Pancreas (tissue), 10 donors: ENCODE data around the gene DGCR8. TPM values are rescaled to one million over a fixed set of nuclear protein-coding genes. Genes with fewer than 3 reads are reported as not detected.
A peak's percentile ranks its signal among the peaks of the same experiment; 100 is the strongest.
"Not testable (repeated sequence)": the region's sequence is repeated elsewhere in the genome, so short reads cannot be mapped to it uniquely, and the experiment has no call there.

Experiments used
- ATAC-seq, 4 donors: fragments of 200-7000 bp; cut with Tn5 transposase; one replicate each; pipeline versions ENCODE4 v1.8.0 to v1.9.1; 2020; ENCODE audit warnings: mild to moderate bottlenecking in 4 of 4, moderate library complexity in 4 of 4
- DNase-seq, 6 donors: peaks; one replicate each; pipeline ENCODE4 v3.0.0-alpha.2; 2020
- FAIRE-seq: peaks from 2 replicates; lab custom pipeline; 2012; peaks lifted over from hg19 to GRCh38; lab: Jason Lieb, UNC
- H3K27ac ChIP-seq, 4 donors: fragments of 200-600 bp; sonication (generic); 1 replicate in 3 of 4; 2 replicates in 1 of 4; pipeline versions ENCODE4 v1.5.0 to v1.8.0; 2020
- H3K27me3 ChIP-seq, 4 donors: fragments of 200-600 bp; one replicate each; pipeline ENCODE4 v1.8.0; 2021
- H3K36me3 ChIP-seq, 3 donors: fragments of 200-600 bp; sonication (generic) in 1 of 3; one replicate each; pipeline versions ENCODE4 v1.5.0 to v1.8.0; 2020 to 2021
- H3K4me1 ChIP-seq, 3 donors: fragments of 200-600 bp; one replicate each; pipeline ENCODE4 v1.8.0; 2021
- H3K4me3 ChIP-seq, 4 donors: fragments of 200-600 bp; sonication (generic) in 2 of 4; one replicate each; pipeline versions ENCODE4 v1.5.0 to v1.8.0; 2020 to 2021
- H3K9me3 ChIP-seq, 4 donors: fragments of 200-600 bp; one replicate each; pipeline ENCODE4 v1.8.0; 2021
- WGBS, 2 donors: extraction: QIAGEN DNeasy Blood & Tissue Kit; methylation state at CpG; one replicate each; pipeline ENCODE4 v1.1.7; 2013; 5-methylcytosine and 5-hydroxymethylcytosine counted together
- intact Hi-C, 3 donors: fragments of 100-400 bp; cut with DNase I; formaldehyde crosslinking; loops; one replicate each; pipeline versions ENCODE4 v1.11.1 to v1.14.2; 2022
- polyA plus RNA-seq, 2 donors: library from polyadenylated mRNA; stranded (reverse); fragments of 200-250 nt; gene quantifications; one replicate each; pipeline ENCODE4 v1.2.3, GENCODE V29; 2013
- total RNA-seq, 6 donors: library from RNA; stranded (reverse); fragmentation: NEBNext Ultra II Directional in 4 of 6; extraction: Animal tissue kit (Norgen Biotek cat#: 25700) in 4 of 6; gene quantifications; one replicate each; pipeline versions ENCODE4 v1.2.1 to v1.2.4, GENCODE V29; 2021 to 2023
- TF ChIP-seq, protein P1 (sequence below), 4 donors: fragments of 200-600 bp; sonication (generic) in 3 of 4; IDR thresholded peaks; one replicate each; pipeline versions ENCODE4 v1.5.0 to v1.8.0; 2021; ENCODE audit warnings: antibody characterized with exemption in 4 of 4
- donor health status: healthy with polysubstance abuse.
- donor health status: DM: no; HTN: no; CAD: no; lungs with moderate emphysema.
- donor health status: DM: no; HTN: no; CAD: no.
- donor health status: control.
- donor health status: control.
- donor health status: Bipolar disorder and iron deficiency.
- donor health status: DM: yes; HTN: yes; CAD: no.
- donor health status: DM: no; HTN: no; CAD: no.
- donor health status: DM: no; HTN: no; CAD: no.
- donor health status: DM: yes; HTN: yes; CAD: no.

The DGCR8 gene
- total and polyA plus RNA-seq, 8 donors = 14.9 to 31.9 (median 18.9) TPM

GRCh38 chr22:20156611-20157429 is 76.8 kb downstream of the DGCR8 start:
- DNase-seq = peak; percentile 71 to 100 (median 90)
- Histone ChIP-seq H3K27me3 (no peaks in the 10 kb centered on the region), H3K9me3 (no peaks in the 10 kb centered on the region), H3K4me1 (no peaks in the 10 kb centered on the region), H3K4me3 (no peak overlapping the region), H3K27ac (no peak overlapping the region), H3K36me3 (no peaks in the 10 kb centered on the region)
- peak; percentile 78 to 97 (median 88) for ATAC-seq
- TF ChIP-seq, protein P1, sequence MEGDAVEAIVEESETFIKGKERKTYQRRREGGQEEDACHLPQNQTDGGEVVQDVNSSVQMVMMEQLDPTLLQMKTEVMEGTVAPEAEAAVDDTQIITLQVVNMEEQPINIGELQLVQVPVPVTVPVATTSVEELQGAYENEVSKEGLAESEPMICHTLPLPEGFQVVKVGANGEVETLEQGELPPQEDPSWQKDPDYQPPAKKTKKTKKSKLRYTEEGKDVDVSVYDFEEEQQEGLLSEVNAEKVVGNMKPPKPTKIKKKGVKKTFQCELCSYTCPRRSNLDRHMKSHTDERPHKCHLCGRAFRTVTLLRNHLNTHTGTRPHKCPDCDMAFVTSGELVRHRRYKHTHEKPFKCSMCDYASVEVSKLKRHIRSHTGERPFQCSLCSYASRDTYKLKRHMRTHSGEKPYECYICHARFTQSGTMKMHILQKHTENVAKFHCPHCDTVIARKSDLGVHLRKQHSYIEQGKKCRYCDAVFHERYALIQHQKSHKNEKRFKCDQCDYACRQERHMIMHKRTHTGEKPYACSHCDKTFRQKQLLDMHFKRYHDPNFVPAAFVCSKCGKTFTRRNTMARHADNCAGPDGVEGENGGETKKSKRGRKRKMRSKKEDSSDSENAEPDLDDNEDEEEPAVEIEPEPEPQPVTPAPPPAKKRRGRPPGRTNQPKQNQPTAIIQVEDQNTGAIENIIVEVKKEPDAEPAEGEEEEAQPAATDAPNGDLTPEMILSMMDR (IDR thresholded peaks at IDR 0.05) = peak; percentile 96 to 98 (median 96)
- FAIRE-seq = no peak
- WGBS, 2 donors = 33 to 41% methylated on average over 15 to 17 of the region's 17 CpGs
- intact Hi-C loops = loop anchor here (2.0 to 10.0 kb wide), 4 partner anchors 78 to 128 kb away; no protein-coding TSS in a partner anchor

DNA sequence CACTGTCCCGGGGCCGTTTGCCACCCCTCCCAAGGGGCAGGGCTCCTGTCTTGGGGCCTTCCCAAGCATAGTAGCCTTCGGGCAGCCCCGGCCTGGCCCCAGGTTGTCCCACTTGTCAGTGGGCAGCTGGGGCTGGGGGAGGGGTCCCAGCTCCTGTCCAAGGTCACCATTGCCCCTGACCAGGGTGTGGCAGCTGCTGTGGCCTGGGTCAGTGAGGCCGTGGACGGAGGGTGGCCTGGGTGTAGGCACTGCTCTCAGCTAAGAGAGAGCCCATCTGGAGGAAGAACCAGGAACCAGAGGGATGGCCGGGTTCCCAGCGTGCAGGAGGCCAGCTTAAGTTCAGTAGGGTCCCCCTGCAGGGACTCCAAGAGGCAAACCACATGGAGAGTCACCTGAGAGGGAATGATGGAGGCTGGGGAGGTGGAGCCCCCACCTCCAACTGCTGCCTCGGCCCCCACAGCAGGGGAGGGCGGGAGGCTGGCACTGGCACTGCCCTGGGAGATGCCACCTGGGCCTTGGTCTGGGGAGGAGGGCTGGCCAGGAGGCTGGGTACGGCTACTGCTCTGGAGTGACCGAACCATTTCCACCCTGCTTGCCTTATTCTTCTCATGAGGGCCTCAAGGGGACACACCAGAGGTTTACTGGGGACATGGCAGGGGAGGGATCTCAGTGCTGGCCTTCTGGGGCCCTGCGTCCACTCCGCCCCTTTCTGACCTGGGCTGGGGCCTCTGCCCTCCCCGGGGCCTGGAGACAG is 77.6 kb downstream of the DGCR8 start:
- no peaks in the 10 kb centered on the region for H3K36me3 ChIP-seq
- H3K4me3 ChIP-seq = no peak overlapping the region
- no peaks in the 10 kb centered on the region for H3K27me3 ChIP-seq
- H3K27ac ChIP-seq = no peak overlapping the region
- H3K9me3 ChIP-seq = no peaks in the 10 kb centered on the region
- H3K4me1 ChIP-seq = no peaks in the 10 kb centered on the region
- TF ChIP-seq, protein P1 (IDR thresholded peaks at IDR 0.05) = no peak
- DNase-seq (no peak), ATAC-seq (peak in 1 of 4 donors; percentile 6), FAIRE-seq (no peak)
- intact Hi-C loops = loop anchor here (2.0 to 10.0 kb wide), 4 partner anchors 77 to 127 kb away; no protein-coding TSS in a partner anchor
- WGBS, 2 donors = 52 to 58% methylated on average over 15 of the region's 15 CpGs

DNA sequence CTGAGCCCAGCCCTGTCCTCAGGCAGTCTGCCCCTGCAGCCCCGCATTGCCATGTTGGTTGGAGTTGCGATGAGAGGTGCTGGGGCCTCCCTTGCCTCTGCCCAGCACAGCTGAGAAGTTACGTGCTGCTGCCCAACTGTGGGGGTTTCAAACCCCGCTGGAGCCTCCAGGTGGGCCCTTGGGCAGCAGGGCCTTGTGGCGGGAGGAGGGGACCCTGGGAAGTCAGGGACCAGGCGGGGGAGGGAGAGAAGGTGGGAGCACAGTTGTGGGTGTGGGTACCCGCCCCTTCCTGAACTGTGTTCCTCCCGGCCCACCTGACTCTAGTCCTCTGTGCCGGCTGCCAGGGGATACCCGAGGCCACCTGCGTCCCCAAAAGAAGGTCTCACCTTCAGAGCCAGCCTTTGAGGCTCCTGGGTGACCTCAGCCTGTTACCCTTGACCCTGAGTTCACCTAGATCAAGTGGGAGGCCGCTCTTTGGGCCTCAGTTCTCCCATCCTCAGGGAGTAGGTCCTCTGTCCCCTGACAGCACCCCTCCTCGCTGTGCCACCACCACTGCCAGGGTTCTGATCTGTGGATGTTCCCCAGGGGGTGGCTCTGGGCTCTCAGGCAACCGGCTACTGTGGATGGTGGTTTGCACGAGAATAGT is 78.5 kb downstream of the DGCR8 start:
- TF ChIP-seq, protein P1 (IDR thresholded peaks at IDR 0.05) = no peak
- WGBS, 2 donors = 69 to 79% methylated on average over 15 of the region's 15 CpGs
- no peak for ATAC-seq

GRCh38 chr22:20159076-20159475 is 79.0 kb downstream of the DGCR8 start:
- H3K9me3 ChIP-seq = no peaks in the 10 kb centered on the region
- 60 to 71% methylated on average over 8 to 9 of the region's 9 CpGs for WGBS, 2 donors
- TF ChIP-seq, protein P1 (IDR thresholded peaks at IDR 0.05) = no peak
- DNase-seq (no peak), ATAC-seq (no peak), FAIRE-seq (no peak)
- no peaks in the 10 kb centered on the region for H3K27me3 ChIP-seq
- H3K4me1 ChIP-seq = no peaks in the 10 kb centered on the region
- no peaks in the 10 kb centered on the region for H3K36me3 ChIP-seq
- no peak overlapping the region for H3K27ac ChIP-seq
- H3K4me3 ChIP-seq = no peak overlapping the region
- intact Hi-C loops = loop anchor here in 2 of 3 donors (5.0 to 10.0 kb wide), 3 partner anchors 76 to 126 kb away; no protein-coding TSS in a partner anchor

More for the DNA sequence above, 78.5 kb downstream of the DGCR8 start:
- intact Hi-C loops = loop anchor here in 2 of 3 donors (5.0 to 10.0 kb wide), 3 partner anchors 76 to 126 kb away; no protein-coding TSS in a partner anchor
- Histone ChIP-seq H3K4me1 (no peaks in the 10 kb centered on the region), H3K27me3 (no peaks in the 10 kb centered on the region), H3K36me3 (no peaks in the 10 kb centered on the region), H3K27ac (no peak overlapping the region), H3K9me3 (no peaks in the 10 kb centered on the region), H3K4me3 (no peak overlapping the region)
- FAIRE-seq (no peak), DNase-seq (no peak)

DNA sequence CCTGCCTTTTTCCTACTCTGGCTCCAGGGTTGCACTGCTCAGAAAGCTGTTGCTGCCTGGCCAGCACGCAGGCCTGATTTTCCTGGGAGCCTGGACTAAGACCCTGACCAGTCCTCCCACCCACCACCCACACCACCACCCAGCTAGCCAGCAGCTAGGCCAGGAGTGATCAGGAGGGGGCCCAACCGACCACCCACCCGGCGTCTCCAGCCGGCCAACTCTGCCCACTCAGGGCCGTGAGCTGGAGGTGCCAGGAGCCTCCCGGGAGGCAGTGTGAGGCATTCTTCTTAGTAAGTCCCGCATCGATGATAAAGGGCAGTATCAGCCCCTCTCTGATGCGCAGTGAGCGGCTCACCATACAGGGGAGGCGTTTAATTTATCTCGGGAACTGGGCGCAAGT is 79.5 kb downstream of the DGCR8 start:
- H3K9me3 ChIP-seq, H3K27ac ChIP-seq, H3K36me3 ChIP-seq, FAIRE-seq, H3K27me3 ChIP-seq, H3K4me1 ChIP-seq, H3K4me3 ChIP-seq, DNase-seq, ATAC-seq: not testable (repeated sequence)
- intact Hi-C loops = loop anchor here in 2 of 3 donors (5.0 to 10.0 kb wide), 3 partner anchors 75 to 125 kb away; no protein-coding TSS in a partner anchor
- 74 to 87% methylated on average over 9 to 12 of the region's 14 CpGs for WGBS, 2 donors
